ENCODE measurements around the gene CUL2.
"Not testable (repeated sequence)": the region's sequence is repeated elsewhere in the genome, so short reads cannot be mapped to it uniquely, and the experiment has no call there.

CUL2 gene

GRCh38 chr10:35079265-35079664 is 10.9 kb downstream of the CUL2 start:
- no peak for DNase-seq

GRCh38 chr10:35075228-35075627 is 14.9 kb downstream of the CUL2 start:
- DNase-seq = no peak

GRCh38 chr10:35074266-35074665 is 15.9 kb downstream of the CUL2 start:
- DNase-seq = no peak

DNA sequence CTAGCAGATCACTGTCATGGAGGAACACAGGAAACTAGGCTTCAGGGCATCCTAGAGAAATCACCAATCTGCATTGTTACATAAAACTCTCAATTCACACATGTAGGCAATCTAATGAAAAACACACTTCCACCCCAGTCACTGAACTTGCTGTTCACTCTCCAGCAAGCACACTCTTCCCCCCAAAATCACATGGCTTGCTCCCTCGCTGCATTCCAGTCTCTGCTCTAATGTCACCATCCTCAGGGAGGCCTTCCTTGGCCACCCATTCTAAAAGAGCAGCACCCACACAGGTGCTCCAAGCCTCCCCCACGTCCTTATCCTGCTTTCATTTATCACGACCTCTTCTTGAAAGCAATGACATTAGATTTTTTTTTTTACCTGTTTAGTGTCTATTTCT is 19.6 kb downstream of the CUL2 start:
- no peak for DNase-seq

- no peak for DNase-seq
Observed at GRCh38 chr10:35063837-35064454, 26.2 kb downstream of the CUL2 start.

GRCh38 chr10:35059481-35059880 is 30.7 kb downstream of the CUL2 start:
- DNase-seq = no peak

- no peak for DNase-seq
Observed at GRCh38 chr10:35058686-35059085, 31.5 kb downstream of the CUL2 start.

DNA sequence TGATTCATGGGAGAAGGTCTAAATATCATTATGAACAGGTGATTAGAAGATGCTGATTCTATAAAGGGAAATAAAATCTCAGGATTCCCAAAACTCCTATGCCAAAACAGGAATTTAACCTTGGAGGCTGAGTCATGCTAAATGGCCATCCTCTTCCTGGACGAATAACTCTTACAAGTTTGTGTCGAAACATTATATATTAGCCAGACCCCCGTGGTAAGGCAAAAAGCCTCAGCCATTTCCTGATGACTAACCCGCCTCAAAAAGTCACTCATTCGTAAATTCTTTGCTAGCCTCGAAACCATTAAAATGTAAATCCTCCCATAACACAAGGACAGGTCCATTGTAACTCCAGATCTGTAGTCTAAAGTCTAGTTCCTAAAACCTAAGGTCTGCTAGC is 32.0 kb downstream of the CUL2 start:
- DNase-seq = no peak

DNA sequence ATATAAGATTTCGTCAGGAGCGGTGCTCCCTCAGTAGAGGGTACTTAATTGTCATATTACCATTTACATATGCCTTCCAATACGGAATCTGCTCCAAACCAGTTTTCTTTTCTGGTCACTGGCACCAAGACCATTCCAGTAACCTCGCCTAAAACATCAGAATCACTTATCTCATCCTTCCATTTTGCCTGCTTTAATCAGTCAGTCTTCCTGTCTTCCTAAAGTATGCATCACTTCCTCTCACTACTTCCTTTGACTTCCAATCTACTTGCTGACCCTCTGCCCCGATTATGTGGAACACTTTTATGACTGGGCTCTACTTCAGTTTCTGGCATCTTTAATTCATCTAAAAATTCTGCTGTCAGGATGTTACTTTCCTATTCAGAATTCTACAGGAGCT is 33.5 kb downstream of the CUL2 start:
- DNase-seq = no peak

DNA sequence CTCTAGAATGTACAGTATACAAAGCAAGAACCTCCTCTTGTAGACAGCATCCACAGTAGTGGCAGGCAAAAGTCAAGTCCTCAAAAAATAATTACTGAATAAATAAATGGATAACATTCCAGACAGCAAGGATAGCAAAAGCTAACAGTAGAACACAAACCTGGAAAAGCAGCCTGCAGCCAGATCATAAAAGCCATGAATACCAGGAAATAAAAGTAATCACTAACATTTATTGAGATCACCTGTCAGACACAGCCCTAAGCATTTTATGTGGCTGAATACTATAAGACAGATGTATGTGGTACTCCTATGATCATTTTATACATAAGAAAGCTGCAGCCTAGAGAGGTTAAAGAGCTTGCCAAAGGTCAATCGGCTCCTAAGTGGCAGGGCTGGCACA is 34.0 kb downstream of the CUL2 start:
- DNase-seq = no peak

- no peak for DNase-seq
Observed at GRCh38 chr10:35050568-35050967, 39.6 kb downstream of the CUL2 start.

GRCh38 chr10:35046074-35046473 is 44.1 kb downstream of the CUL2 start:
- no peak for DNase-seq

- not testable (repeated sequence) for DNase-seq
Observed at GRCh38 chr10:35045275-35045674, 44.9 kb downstream of the CUL2 start.

DNA sequence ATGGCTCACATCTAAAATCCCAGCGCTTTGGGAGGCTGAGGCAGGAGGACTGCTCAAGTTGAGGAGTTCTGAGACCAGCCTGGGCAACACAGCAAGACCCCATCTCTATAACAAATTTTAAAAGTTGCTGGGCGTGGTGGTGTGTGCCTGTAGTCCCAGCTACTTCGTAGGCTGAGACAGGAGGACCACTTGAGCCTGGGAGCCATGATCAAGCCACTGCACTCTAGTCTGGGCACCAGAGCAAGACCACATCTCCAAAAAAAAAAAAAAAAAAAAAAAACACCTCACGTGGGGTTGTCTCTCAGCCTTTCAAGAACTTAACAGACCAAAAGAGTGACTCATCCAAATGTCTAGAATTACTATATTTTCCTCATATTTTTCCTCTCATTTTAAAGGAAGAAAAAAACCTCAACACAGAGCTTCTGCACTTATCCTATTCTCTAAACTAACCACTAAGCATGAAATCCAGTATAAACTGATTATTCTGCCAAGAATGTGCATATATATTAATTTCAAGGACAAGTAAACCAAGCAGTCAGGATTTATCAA is 46.3 kb downstream of the CUL2 start:
- no peak for DNase-seq

- DNase-seq = no peak
Observed at GRCh38 chr10:35042783-35043182, 47.4 kb downstream of the CUL2 start.

GRCh38 chr10:35041502-35041879 is 48.6 kb downstream of the CUL2 start:
- DNase-seq = no peak

DNA sequence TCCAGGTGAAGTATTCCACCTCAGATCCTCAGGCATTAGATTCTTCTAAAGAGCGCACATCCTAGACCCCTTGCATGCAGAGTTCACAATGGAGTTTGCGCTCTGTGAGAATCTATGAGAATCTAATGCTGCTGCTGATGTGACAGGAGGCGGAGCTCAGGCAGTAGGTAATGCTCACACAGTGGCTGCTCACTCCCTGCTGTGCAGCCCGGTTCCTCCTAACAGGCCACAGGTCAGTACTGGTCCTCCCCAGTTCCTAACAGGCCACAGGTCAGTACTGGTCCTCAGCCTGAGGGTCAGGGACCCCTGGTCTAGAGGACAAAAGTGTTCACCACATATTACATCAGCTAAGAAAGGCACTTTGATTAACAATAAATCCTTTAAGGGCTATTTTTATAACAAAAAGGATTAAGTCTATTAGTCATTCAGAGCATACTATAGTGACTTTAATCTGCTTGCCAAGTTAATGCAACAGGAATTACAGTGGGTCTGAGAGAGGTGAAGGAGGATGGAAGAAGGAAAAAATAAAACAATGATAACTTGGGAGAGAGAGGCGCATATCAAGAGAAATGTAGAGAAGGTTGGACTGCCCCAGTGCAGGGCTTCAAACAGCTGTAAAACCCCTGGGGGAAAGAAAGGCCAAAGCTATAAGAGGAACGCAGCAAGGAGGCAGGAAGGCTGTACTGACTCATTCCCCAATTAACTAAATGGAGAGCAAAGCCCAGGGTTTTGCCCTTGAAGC is 49.2 kb downstream of the CUL2 start:
- DNase-seq = no peak

GRCh38 chr10:35037104-35037503 is 53.0 kb downstream of the CUL2 start:
- DNase-seq = no peak

DNA sequence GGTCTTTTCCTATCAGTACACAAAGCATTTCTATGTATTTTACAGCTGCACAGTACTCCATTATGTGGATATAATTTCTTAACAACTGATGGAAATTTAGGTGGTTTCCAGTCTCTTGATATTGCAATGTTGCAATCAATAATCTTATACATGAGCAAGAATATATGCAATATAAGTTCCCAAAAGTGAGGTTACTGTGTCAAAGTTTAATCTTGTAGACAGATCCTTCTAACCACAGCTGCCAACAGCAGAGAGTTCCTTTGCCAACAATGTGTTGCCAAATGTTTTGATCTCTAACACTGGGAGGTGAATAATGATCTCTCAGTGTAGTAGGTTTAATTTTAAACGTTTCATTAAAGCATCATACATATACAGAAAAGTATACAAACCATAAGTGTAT is 54.5 kb downstream of the CUL2 start:
- DNase-seq = no peak

GRCh38 chr10:35027567-35027966 is 62.6 kb downstream of the CUL2 start:
- no peak for DNase-seq

- DNase-seq = no peak
Observed at GRCh38 chr10:35025916-35026315, 64.2 kb downstream of the CUL2 start.

DNA sequence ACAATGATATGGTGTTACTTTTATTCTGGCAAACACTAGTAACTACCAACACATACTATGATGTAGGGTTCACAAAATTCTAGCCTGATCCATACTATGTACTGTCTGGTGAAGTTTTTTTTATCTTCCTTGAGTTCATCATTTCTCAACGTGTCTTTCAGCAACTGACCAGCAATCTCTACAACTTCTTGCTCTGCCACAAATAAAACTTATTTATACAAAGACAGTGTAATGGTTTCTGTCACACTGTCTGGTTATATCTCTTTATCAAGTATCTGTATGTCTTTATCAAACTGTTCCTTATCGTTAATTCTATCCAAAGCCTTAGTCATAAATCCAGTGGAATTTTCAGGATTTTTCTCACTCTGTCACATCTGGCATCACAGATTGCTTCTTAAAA is 69.7 kb downstream of the CUL2 start:
- no peak for DNase-seq

GRCh38 chr10:35019041-35020024 is 70.8 kb downstream of the CUL2 start:
- no peak for DNase-seq
